Right lobe of liver (tissue), 4 donors: ENCODE results near the gene ACTL9.

Experiments used
- POLR2A ChIP-seq: fragments of 450-650 bp; IDR thresholded peaks from one replicate; pipeline ENCODE4 v1.6.1; 2017; ENCODE audit warnings: antibody characterized with exemption, mild to moderate bottlenecking
- TF ChIP-seq, protein P1 (sequence below), 4 donors: fragments of 200-600 bp in 3 of 4; fragments of 450-650 bp in 1 of 4; IDR thresholded peaks; one replicate each; pipeline versions ENCODE4 v1.5.1 to v1.8.0; 2016 to 2022; ENCODE audit warnings: antibody characterized with exemption in 4 of 4, mild to moderate bottlenecking in 2 of 4
- donor health status: DM: no; HTN: no; CAD: no.
- donor health status: DM: no; HTN: no; CAD: no.
- donor health status: DM: no; HTN: yes; CAD: no.

GRCh38 chr19:8688930-8689329, 9.7 kb downstream of the ACTL9 start:
- TF ChIP-seq, protein P1, sequence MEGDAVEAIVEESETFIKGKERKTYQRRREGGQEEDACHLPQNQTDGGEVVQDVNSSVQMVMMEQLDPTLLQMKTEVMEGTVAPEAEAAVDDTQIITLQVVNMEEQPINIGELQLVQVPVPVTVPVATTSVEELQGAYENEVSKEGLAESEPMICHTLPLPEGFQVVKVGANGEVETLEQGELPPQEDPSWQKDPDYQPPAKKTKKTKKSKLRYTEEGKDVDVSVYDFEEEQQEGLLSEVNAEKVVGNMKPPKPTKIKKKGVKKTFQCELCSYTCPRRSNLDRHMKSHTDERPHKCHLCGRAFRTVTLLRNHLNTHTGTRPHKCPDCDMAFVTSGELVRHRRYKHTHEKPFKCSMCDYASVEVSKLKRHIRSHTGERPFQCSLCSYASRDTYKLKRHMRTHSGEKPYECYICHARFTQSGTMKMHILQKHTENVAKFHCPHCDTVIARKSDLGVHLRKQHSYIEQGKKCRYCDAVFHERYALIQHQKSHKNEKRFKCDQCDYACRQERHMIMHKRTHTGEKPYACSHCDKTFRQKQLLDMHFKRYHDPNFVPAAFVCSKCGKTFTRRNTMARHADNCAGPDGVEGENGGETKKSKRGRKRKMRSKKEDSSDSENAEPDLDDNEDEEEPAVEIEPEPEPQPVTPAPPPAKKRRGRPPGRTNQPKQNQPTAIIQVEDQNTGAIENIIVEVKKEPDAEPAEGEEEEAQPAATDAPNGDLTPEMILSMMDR (IDR thresholded peaks at IDR 0.05) = no peak
- TF ChIP-seq POLR2A = no peak
